Pancreas (tissue), 10 donors: ENCODE measurements around the gene CMTM5. TPM values are rescaled to one million over a fixed set of nuclear protein-coding genes. Genes with fewer than 3 reads are reported as not detected.

Experiments
- ATAC-seq, 4 donors: fragments of 200-7000 bp; cut with Tn5 transposase; one replicate each; pipeline versions ENCODE4 v1.8.0 to v1.9.1; 2020; ENCODE audit warnings: mild to moderate bottlenecking in 4 of 4, moderate library complexity in 4 of 4
- DNase-seq, 6 donors: peaks; one replicate each; pipeline ENCODE4 v3.0.0-alpha.2; 2020
- FAIRE-seq: peaks from 2 replicates; lab custom pipeline; 2012; peaks lifted over from hg19 to GRCh38; lab: Jason Lieb, UNC
- H3K27ac ChIP-seq, 4 donors: fragments of 200-600 bp; sonication (generic); 1 replicate in 3 of 4; 2 replicates in 1 of 4; pipeline versions ENCODE4 v1.5.0 to v1.8.0; 2020
- H3K27me3 ChIP-seq, 4 donors: fragments of 200-600 bp; one replicate each; pipeline ENCODE4 v1.8.0; 2021
- H3K36me3 ChIP-seq, 3 donors: fragments of 200-600 bp; sonication (generic) in 1 of 3; one replicate each; pipeline versions ENCODE4 v1.5.0 to v1.8.0; 2020 to 2021
- H3K4me1 ChIP-seq, 3 donors: fragments of 200-600 bp; one replicate each; pipeline ENCODE4 v1.8.0; 2021
- H3K4me3 ChIP-seq, 4 donors: fragments of 200-600 bp; sonication (generic) in 2 of 4; one replicate each; pipeline versions ENCODE4 v1.5.0 to v1.8.0; 2020 to 2021
- H3K9me3 ChIP-seq, 4 donors: fragments of 200-600 bp; one replicate each; pipeline ENCODE4 v1.8.0; 2021
- WGBS, 2 donors: extraction: QIAGEN DNeasy Blood & Tissue Kit; methylation state at CpG; one replicate each; pipeline ENCODE4 v1.1.7; 2013; 5-methylcytosine and 5-hydroxymethylcytosine counted together
- intact Hi-C, 3 donors: fragments of 100-400 bp; cut with DNase I; formaldehyde crosslinking; loops; one replicate each; pipeline versions ENCODE4 v1.11.1 to v1.14.2; 2022
- polyA plus RNA-seq, 2 donors: library from polyadenylated mRNA; stranded (reverse); fragments of 200-250 nt; gene quantifications; one replicate each; pipeline ENCODE4 v1.2.3, GENCODE V29; 2013
- total RNA-seq, 6 donors: library from RNA; stranded (reverse); fragmentation: NEBNext Ultra II Directional in 4 of 6; extraction: Animal tissue kit (Norgen Biotek cat#: 25700) in 4 of 6; gene quantifications; one replicate each; pipeline versions ENCODE4 v1.2.1 to v1.2.4, GENCODE V29; 2021 to 2023
- TF ChIP-seq, protein P1 (sequence below), 4 donors: fragments of 200-600 bp; sonication (generic) in 3 of 4; IDR thresholded peaks; one replicate each; pipeline versions ENCODE4 v1.5.0 to v1.8.0; 2021; ENCODE audit warnings: antibody characterized with exemption in 4 of 4
- donor health status: healthy with polysubstance abuse.
- donor health status: DM: no; HTN: no; CAD: no; lungs with moderate emphysema.
- donor health status: DM: no; HTN: no; CAD: no.
- donor health status: control.
- donor health status: control.
- donor health status: Bipolar disorder and iron deficiency.
- donor health status: DM: yes; HTN: yes; CAD: no.
- donor health status: DM: no; HTN: no; CAD: no.
- donor health status: DM: no; HTN: no; CAD: no.
- donor health status: DM: yes; HTN: yes; CAD: no.

Gene CMTM5
- total and polyA plus RNA-seq, 8 donors = 0.16 to 0.53 (median 0.25) TPM; not detected in 5

DNA sequence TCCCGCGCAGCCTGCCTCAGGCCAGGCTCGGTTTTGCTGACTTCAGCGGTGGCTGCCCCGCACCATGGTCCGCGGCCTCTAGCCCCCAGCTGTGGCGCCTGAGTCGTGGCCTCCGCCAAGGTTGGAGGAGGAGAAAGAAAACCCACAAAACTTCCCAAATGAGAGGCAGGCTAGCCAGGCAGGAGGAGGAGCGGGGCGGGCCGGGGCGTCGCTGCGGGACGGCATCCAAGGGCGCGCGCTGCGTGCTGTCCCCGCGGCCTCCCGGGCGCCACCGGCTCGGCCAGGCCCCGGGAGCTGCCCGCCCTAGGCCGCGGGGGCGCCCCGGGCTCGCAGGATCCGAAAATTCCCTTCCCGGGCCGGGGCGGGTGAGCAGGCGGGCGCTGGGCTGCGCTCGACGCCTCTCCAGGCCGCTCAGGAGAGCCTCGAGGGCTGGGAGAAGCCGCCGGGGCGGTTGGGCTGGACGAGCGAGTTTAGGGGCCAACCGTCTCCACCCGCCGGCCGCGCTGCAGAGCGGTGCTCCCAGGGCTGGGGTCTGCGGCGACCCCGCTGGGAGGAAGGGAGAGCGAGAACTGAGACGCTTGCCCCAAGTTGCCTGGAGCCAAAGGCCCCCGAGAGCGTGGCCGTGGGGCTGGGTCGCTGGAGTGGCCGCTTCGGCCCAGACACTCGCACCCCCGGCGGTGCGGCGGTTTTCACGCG lies 11.7 kb upstream of the CMTM5 start, which contains the start of gene EFS:
Gene EFS, minus strand, starts transcription at position 137 of the 696 bp plus-strand sequence. CDS start 147 bp downstream, outside the sequence.
- intact Hi-C loops = no loop called here
- H3K27ac ChIP-seq = peak within 1 kb of the TSS in 3 of 4 donors; percentile 3 to 33 (median 27)
- ATAC-seq = peak; percentile 37 to 54 (median 44)
- H3K9me3 ChIP-seq = no peaks in the 10 kb centered on the region
- TF ChIP-seq, protein P1, sequence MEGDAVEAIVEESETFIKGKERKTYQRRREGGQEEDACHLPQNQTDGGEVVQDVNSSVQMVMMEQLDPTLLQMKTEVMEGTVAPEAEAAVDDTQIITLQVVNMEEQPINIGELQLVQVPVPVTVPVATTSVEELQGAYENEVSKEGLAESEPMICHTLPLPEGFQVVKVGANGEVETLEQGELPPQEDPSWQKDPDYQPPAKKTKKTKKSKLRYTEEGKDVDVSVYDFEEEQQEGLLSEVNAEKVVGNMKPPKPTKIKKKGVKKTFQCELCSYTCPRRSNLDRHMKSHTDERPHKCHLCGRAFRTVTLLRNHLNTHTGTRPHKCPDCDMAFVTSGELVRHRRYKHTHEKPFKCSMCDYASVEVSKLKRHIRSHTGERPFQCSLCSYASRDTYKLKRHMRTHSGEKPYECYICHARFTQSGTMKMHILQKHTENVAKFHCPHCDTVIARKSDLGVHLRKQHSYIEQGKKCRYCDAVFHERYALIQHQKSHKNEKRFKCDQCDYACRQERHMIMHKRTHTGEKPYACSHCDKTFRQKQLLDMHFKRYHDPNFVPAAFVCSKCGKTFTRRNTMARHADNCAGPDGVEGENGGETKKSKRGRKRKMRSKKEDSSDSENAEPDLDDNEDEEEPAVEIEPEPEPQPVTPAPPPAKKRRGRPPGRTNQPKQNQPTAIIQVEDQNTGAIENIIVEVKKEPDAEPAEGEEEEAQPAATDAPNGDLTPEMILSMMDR (IDR thresholded peaks at IDR 0.05) = no peak
- 15 to 17% methylated on average over 50 to 74 of the region's 74 CpGs for WGBS, 2 donors
- peaks cover 0 to 9% (median 0%) of the 10 kb centered on the region in 4 donors for H3K27me3 ChIP-seq
- H3K4me1 ChIP-seq = no peaks in the 10 kb centered on the region
- peak in 1 of 6 donors; percentile 55 for DNase-seq
- peak within 1 kb of the TSS in 2 of 4 donors; percentile 14 to 31 for H3K4me3 ChIP-seq
- H3K36me3 ChIP-seq = no peaks in the 10 kb centered on the region
- no peak for FAIRE-seq

DNA sequence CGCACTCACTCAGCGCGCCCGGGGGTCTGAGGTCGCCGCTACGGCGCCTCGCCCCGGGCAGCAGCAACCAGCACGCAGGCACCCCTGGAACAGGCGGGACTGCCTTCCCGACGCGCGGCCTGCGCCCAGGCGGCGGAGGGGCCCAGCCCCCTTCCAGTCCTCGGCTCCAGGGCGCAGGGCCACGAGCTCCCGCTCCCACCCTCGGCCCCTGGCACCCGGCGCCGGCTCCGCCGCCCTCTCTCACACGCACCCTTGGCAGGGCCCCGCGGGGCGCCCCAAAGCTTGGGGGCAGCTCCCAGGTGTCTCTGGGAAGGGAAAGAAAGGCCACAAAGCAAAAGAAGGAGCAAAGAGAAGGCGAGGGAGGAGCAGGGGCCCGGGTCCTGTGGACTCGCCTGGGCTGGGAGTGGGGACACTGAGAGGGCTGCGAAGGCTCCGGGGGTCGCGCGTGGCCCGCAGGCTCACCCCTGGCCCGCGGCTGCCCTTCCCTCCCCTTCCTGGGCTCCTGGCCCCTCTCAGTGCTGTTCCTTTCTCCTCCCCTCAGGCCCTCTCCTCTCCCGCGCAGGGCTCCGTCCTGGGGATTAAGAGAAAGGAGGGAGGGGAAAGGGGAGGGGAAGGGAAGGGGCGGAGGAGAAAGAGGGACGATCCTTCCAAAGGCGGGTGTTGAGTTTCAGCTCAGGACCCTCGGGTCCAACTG lies 11.0 kb upstream of the CMTM5 start:
- Histone ChIP-seq H3K27me3 (peaks cover 0 to 9% (median 0%) of the 10 kb centered on the region in 4 donors), H3K9me3 (no peaks in the 10 kb centered on the region), H3K36me3 (no peaks in the 10 kb centered on the region), H3K4me1 (no peaks in the 10 kb centered on the region), H3K27ac (peak overlapping the region in 3 of 4 donors; percentile 3 to 33 (median 27)), H3K4me3 (peak overlapping the region in 2 of 4 donors; percentile 14 to 31)
- DNase-seq (peak in 1 of 6 donors; percentile 52), FAIRE-seq (no peak), ATAC-seq (peak; percentile 55 to 77 (median 62))
- intact Hi-C loops = no loop called here
- 19 to 29% methylated on average over 18 to 51 of the region's 51 CpGs for WGBS, 2 donors
- TF ChIP-seq, protein P1 (IDR thresholded peaks at IDR 0.05) = no peak

DNA sequence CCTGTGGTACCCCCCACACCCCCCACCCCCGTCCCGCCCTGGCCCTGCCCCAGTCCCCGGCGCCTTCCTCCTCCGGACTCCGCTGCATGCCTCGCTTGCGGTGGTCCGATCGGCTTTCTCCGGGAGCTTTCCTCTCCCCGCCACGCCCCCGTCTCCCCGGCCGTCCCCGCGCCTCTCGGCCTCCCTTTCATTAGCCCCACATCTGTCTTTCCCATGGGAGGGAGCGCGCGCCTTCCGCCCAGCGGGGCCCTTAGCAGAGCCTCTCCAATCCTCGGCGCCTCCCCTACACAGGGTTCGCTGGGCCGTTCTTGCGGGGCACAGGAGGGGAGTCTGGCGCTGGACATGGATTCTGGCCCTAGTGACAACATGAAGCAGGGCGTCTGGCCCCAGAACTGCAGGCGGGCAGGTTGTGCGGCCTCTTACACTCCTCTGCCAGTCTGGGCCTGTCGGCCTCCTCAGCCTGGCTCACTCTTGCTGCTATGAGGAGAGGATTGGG lies 10.4 kb upstream of the CMTM5 start:
- peak in 1 of 6 donors; percentile 60 for DNase-seq
- WGBS, 2 donors = 61 to 73% methylated on average over 26 to 34 of the region's 34 CpGs
- intact Hi-C loops = no loop called here

DNA sequence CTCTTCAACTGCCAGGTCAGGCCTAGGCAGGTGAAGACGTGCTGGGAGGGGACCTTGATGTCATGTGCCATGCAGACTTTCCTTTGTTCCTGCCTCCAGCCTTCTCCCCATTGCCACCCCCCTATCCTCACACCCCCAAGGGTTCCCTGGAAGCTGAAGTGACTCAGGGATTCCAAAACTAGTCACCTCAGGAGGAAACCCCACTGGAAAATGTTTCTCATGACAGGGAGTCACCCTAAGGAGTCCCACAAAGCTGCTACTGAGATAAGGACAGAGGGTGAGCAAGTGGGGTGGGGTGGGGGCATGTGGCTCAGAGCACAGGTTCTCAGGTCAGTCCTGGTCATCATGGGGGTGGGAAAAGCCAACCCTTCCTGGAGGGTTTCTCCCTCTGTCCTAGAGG lies 6.6 kb upstream of the CMTM5 start:
- Histone ChIP-seq H3K36me3 (no peaks in the 10 kb centered on the region), H3K9me3 (no peaks in the 10 kb centered on the region), H3K4me3 (no peak overlapping the region), H3K27ac (no peak overlapping the region), H3K4me1 (no peaks in the 10 kb centered on the region), H3K27me3 (peaks cover 0 to 6% (median 0%) of the 10 kb centered on the region in 4 donors)
- FAIRE-seq (no peak), DNase-seq (no peak), ATAC-seq (no peak)
- intact Hi-C loops = loop anchor here in 1 of 3 donors (5.0 kb wide), 1 partner anchor 33 kb away; no protein-coding TSS in a partner anchor
- WGBS, 2 donors = 47 to 59% methylated on average over 1 of the region's 1 CpG
- TF ChIP-seq, protein P1 (IDR thresholded peaks at IDR 0.05) = no peak

More for the DNA sequence above, 10.4 kb upstream of the CMTM5 start:
- Histone ChIP-seq H3K4me1 (no peaks in the 10 kb centered on the region), H3K36me3 (no peaks in the 10 kb centered on the region), H3K4me3 (peak overlapping the region in 1 of 4 donors; percentile 31), H3K27ac (no peak overlapping the region), H3K9me3 (no peaks in the 10 kb centered on the region), H3K27me3 (peaks cover 0 to 9% (median 0%) of the 10 kb centered on the region in 4 donors)
- TF ChIP-seq, protein P1 (IDR thresholded peaks at IDR 0.05) = no peak
- no peak for FAIRE-seq
- ATAC-seq = peak in 3 of 4 donors; percentile 42 to 62 (median 46)
